CD8-positive, alpha-beta memory T cell (primary cell): ENCODE measurements around the gene LEF1. TPM values are rescaled to one million over a fixed set of nuclear protein-coding genes. Genes with fewer than 3 reads are reported as not detected.

Source experiments
- CTCF ChIA-PET: fragments of 350-600 bp; sonication (Branson Sonifier 250); formaldehyde crosslinking; loops from one replicate; lab custom pipeline; 2021; ENCODE audit warnings: antibody characterized with exemption; lab: Charles Lee
- POLR2A ChIA-PET: fragments of 350-600 bp; sonication (Branson Sonifier 250); formaldehyde crosslinking; loops from one replicate; lab custom pipeline; 2021; ENCODE audit warnings: antibody characterized with exemption; lab: Charles Lee
- DNase-seq, 5 donors: peaks; one replicate each; pipeline versions ENCODE4 v3.0.0 to v3.0.0-alpha.2; 2020 to 2022; ENCODE audit warnings: mixed read lengths in 1 of 5
- H3K27ac ChIP-seq: one replicate; pipeline ENCODE4 v1.7.0; 2013; ENCODE audit warnings: low read depth, mild to moderate bottlenecking, low read length, moderate library complexity
- H3K27me3 ChIP-seq: 2 replicates; pipeline ENCODE4 v1.7.0; 2013; ENCODE audit warnings: low read length, mild to moderate bottlenecking; ENCODE audit not compliant: insufficient read depth, poor library complexity, severe bottlenecking
- H3K36me3 ChIP-seq: 2 replicates; pipeline ENCODE4 v1.7.0; 2013; ENCODE audit warnings: mild to moderate bottlenecking, low read length, moderate library complexity; ENCODE audit not compliant: insufficient read depth
- H3K4me1 ChIP-seq: 2 replicates; pipeline ENCODE4 v1.7.0; 2013; ENCODE audit warnings: mild to moderate bottlenecking, low read length, moderate library complexity; ENCODE audit not compliant: insufficient read depth
- H3K4me3 ChIP-seq: 2 replicates; pipeline ENCODE4 v1.7.0; 2013; ENCODE audit warnings: mild to moderate bottlenecking, low read length
- H3K9me3 ChIP-seq: 2 replicates; pipeline ENCODE4 v1.7.0; 2013; ENCODE audit warnings: mild to moderate bottlenecking, low read length
- H3K27ac Mint-ChIP-seq, 8 donors: one replicate each; pipeline ENCODE4 v1.8.0; 2020 to 2021; ENCODE audit warnings: mixed read lengths in 8 of 8, mild to moderate bottlenecking in 6 of 8, inconsistent platforms in 3 of 8, moderate library complexity in 3 of 8
- H3K27me3 Mint-ChIP-seq, 2 donors: one replicate each; pipeline ENCODE4 v1.8.0; 2020 to 2021; ENCODE audit warnings: mixed read lengths in 2 of 2, mild to moderate bottlenecking in 1 of 2, moderate library complexity in 1 of 2
- H3K36me3 Mint-ChIP-seq, 3 donors: one replicate each; pipeline ENCODE4 v1.8.0; 2020 to 2021; ENCODE audit warnings: mixed read lengths in 3 of 3, inconsistent platforms in 1 of 3, mild to moderate bottlenecking in 1 of 3
- H3K4me1 Mint-ChIP-seq, 3 donors: one replicate each; pipeline ENCODE4 v1.8.0; 2020 to 2021; ENCODE audit warnings: mixed read lengths in 3 of 3, inconsistent platforms in 1 of 3, mild to moderate bottlenecking in 1 of 3
- H3K4me3 Mint-ChIP-seq, 7 donors: one replicate each; pipeline ENCODE4 v1.8.0; 2020 to 2021; ENCODE audit warnings: mixed read lengths in 7 of 7, mild to moderate bottlenecking in 6 of 7, moderate library complexity in 4 of 7, inconsistent platforms in 2 of 7
- H3K9me3 Mint-ChIP-seq, 5 donors: one replicate each; pipeline ENCODE4 v1.8.0; 2020 to 2022; ENCODE audit warnings: mixed read lengths in 5 of 5, mild to moderate bottlenecking in 3 of 5, moderate library complexity in 2 of 5, inconsistent platforms in 1 of 5
- polyA plus RNA-seq: library from polyadenylated mRNA; unstranded; fragments of 300-500 nt; fragmentation: Illumina TruSeq; gene quantifications from one replicate; pipeline ENCODE4 v1.2.3, GENCODE V29; 2021
- total RNA-seq, 2 experiments: library from RNA; stranded (reverse); gene quantifications; one replicate each; pipeline ENCODE4 v1.2.3, GENCODE V29; 2021

LEF1 gene
- total and polyA plus RNA-seq, 3 experiments from 2014 or later: 53.2 to 230 (median 55.1) TPM

- no peaks in the 10 kb centered on the region for H3K9me3 ChIP-seq
- CTCF ChIA-PET: interaction anchor here (2.4 kb wide), 1 partner anchor 9 kb away, joined by 8 read pairs; no protein-coding TSS in a partner anchor
- POLR2A ChIA-PET: no interaction called here
- peaks cover 0 to 4% (median 3%) of the 10 kb centered on the region in 3 donors for H3K36me3 Mint-ChIP-seq
- no peak overlapping the region for H3K4me3 ChIP-seq
- peaks cover 80 to 96% (median 91%) of the 10 kb centered on the region in 3 donors for H3K4me1 Mint-ChIP-seq
- no peak for DNase-seq
- H3K27me3 Mint-ChIP-seq: peaks cover 5 to 6% of the 10 kb centered on the region in 2 donors
- H3K27ac Mint-ChIP-seq: peak overlapping the region; percentile 39 to 92 (median 82)
- H3K9me3 Mint-ChIP-seq: no peaks in the 10 kb centered on the region
- H3K4me3 Mint-ChIP-seq: peak overlapping the region in 6 of 7 donors; percentile 24 to 60 (median 49)
- peaks cover 99% of the 10 kb centered on the region for H3K4me1 ChIP-seq
- no peaks in the 10 kb centered on the region for H3K27me3 ChIP-seq
- H3K27ac ChIP-seq: no peak overlapping the region
- no peaks in the 10 kb centered on the region for H3K36me3 ChIP-seq
Measured at GRCh38 chr4:108109997-108110416, 58.7 kb downstream of the LEF1 start.

- Mint-ChIP-seq H3K4me1 (peaks cover 75 to 91% (median 87%) of the 10 kb centered on the region in 3 donors), H3K4me3 (peak overlapping the region in 4 of 7 donors; percentile 34 to 69 (median 56)), H3K9me3 (no peaks in the 10 kb centered on the region), H3K27ac (peak overlapping the region in 6 of 8 donors; percentile 10 to 92 (median 79)), H3K27me3 (peaks cover 6 to 8% of the 10 kb centered on the region in 2 donors), H3K36me3 (peaks cover 0 to 7% (median 7%) of the 10 kb centered on the region in 3 donors)
- Histone ChIP-seq H3K36me3 (no peaks in the 10 kb centered on the region), H3K4me1 (peaks cover 96% of the 10 kb centered on the region), H3K4me3 (peak overlapping the region; percentile 2), H3K27ac (no peak overlapping the region), H3K27me3 (no peaks in the 10 kb centered on the region), H3K9me3 (no peaks in the 10 kb centered on the region)
- CTCF ChIA-PET: interaction anchor here (2.4 kb wide), 1 partner anchor 8 kb away, joined by 8 read pairs; no protein-coding TSS in a partner anchor
- no peak for DNase-seq
- POLR2A ChIA-PET: no interaction called here
Measured at GRCh38 chr4:108109111-108109510, 59.6 kb downstream of the LEF1 start.

- Mint-ChIP-seq H3K4me1 (peaks cover 70 to 90% (median 83%) of the 10 kb centered on the region in 3 donors), H3K27me3 (peaks cover 6% of the 10 kb centered on the region in 2 donors), H3K27ac (peak overlapping the region; percentile 43 to 87 (median 74)), H3K36me3 (peaks cover 0 to 7% (median 7%) of the 10 kb centered on the region in 3 donors), H3K9me3 (no peaks in the 10 kb centered on the region), H3K4me3 (peak overlapping the region; percentile 7 to 69 (median 56))
- H3K27ac ChIP-seq: no peak overlapping the region
- ChIA-PET POLR2A (interaction anchor here (0.5 to 1.0 kb wide), 3 partner anchors 8 to 118 kb away, joined by 3 to 4 read pairs (median 3); no protein-coding TSS in a partner anchor), CTCF (interaction anchor here (0.8 to 1.1 kb wide), 3 partner anchors 11 to 52 kb away, joined by 3 to 4 read pairs (median 3); no protein-coding TSS in a partner anchor)
- no peaks in the 10 kb centered on the region for H3K36me3 ChIP-seq
- H3K27me3 ChIP-seq: no peaks in the 10 kb centered on the region
- H3K4me1 ChIP-seq: peaks cover 96% of the 10 kb centered on the region
- no peaks in the 10 kb centered on the region for H3K9me3 ChIP-seq
- DNase-seq: peak in 2 of 5 donors; percentile 40 to 77
- H3K4me3 ChIP-seq: peak overlapping the region; percentile 0
Measured at GRCh38 chr4:108107729-108108382, 60.9 kb downstream of the LEF1 start.

GRCh38 chr4:108107101-108107500 lies 61.6 kb downstream of the LEF1 start:
- peak in 1 of 5 donors; percentile 46 for DNase-seq
- Mint-ChIP-seq H3K4me3 (peak overlapping the region in 3 of 7 donors; percentile 22 to 57 (median 39)), H3K36me3 (peaks cover 0 to 7% (median 7%) of the 10 kb centered on the region in 3 donors), H3K4me1 (peaks cover 72 to 90% (median 82%) of the 10 kb centered on the region in 3 donors), H3K27me3 (peaks cover 6% of the 10 kb centered on the region in 2 donors), H3K27ac (peak overlapping the region in 5 of 8 donors; percentile 37 to 66 (median 55)), H3K9me3 (no peaks in the 10 kb centered on the region)
- Histone ChIP-seq H3K4me3 (peak overlapping the region; percentile 26), H3K36me3 (no peaks in the 10 kb centered on the region), H3K27me3 (no peaks in the 10 kb centered on the region), H3K9me3 (no peaks in the 10 kb centered on the region), H3K27ac (no peak overlapping the region), H3K4me1 (peaks cover 96% of the 10 kb centered on the region)
- CTCF ChIA-PET: interaction anchor here (0.9 to 1.1 kb wide), 2 partner anchors 10 to 53 kb away, joined by 3 to 4 read pairs; no protein-coding TSS in a partner anchor
- POLR2A ChIA-PET: interaction anchor here (0.5 kb wide), 1 partner anchor 8 kb away, joined by 3 read pairs; no protein-coding TSS in a partner anchor

GRCh38 chr4:108106186-108106585 lies 62.5 kb downstream of the LEF1 start:
- CTCF ChIA-PET: interaction anchor here (1.6 kb wide), 1 partner anchor 9 kb away, joined by 4 read pairs; no protein-coding TSS in a partner anchor
- Mint-ChIP-seq H3K27me3 (peaks cover 6 to 8% of the 10 kb centered on the region in 2 donors), H3K9me3 (no peaks in the 10 kb centered on the region), H3K27ac (peak overlapping the region in 3 of 8 donors; percentile 33 to 61 (median 57)), H3K4me3 (peak overlapping the region in 2 of 7 donors; percentile 20), H3K4me1 (peaks cover 73 to 90% (median 82%) of the 10 kb centered on the region in 3 donors), H3K36me3 (peaks cover 0 to 9% (median 7%) of the 10 kb centered on the region in 3 donors)
- Histone ChIP-seq H3K4me1 (peaks cover 96% of the 10 kb centered on the region), H3K9me3 (no peaks in the 10 kb centered on the region), H3K27ac (no peak overlapping the region), H3K27me3 (no peaks in the 10 kb centered on the region), H3K36me3 (peaks cover 1% of the 10 kb centered on the region), H3K4me3 (peak overlapping the region; percentile 26)
- POLR2A ChIA-PET: no interaction called here
- DNase-seq: no peak

GRCh38 chr4:108103099-108103862 lies 65.5 kb downstream of the LEF1 start:
- Mint-ChIP-seq H3K36me3 (peaks cover 0 to 10% (median 10%) of the 10 kb centered on the region in 3 donors), H3K27ac (peak overlapping the region in 2 of 8 donors; percentile 9 to 13), H3K27me3 (peaks cover 4 to 6% of the 10 kb centered on the region in 2 donors), H3K9me3 (no peaks in the 10 kb centered on the region), H3K4me1 (peaks cover 63 to 86% (median 69%) of the 10 kb centered on the region in 3 donors), H3K4me3 (no peak overlapping the region)
- ChIA-PET CTCF (interaction anchor here (1.1 to 1.3 kb wide), 2 partner anchors 16 to 73 kb away, joined by 3 read pairs; no protein-coding TSS in a partner anchor), POLR2A (no interaction called here)
- Histone ChIP-seq H3K36me3 (peaks cover 7% of the 10 kb centered on the region), H3K4me1 (peaks cover 89% of the 10 kb centered on the region), H3K9me3 (no peaks in the 10 kb centered on the region), H3K4me3 (no peak overlapping the region), H3K27me3 (no peaks in the 10 kb centered on the region), H3K27ac (no peak overlapping the region)
- DNase-seq: no peak

GRCh38 chr4:108100827-108101226 lies 67.9 kb downstream of the LEF1 start:
- peaks cover 89% of the 10 kb centered on the region for H3K4me1 ChIP-seq
- no peak overlapping the region for H3K4me3 ChIP-seq
- ChIA-PET CTCF (interaction anchor here (1.5 to 1.8 kb wide), 2 partner anchors 10 to 15 kb away, joined by 3 to 8 read pairs; no protein-coding TSS in a partner anchor), POLR2A (no interaction called here)
- H3K9me3 ChIP-seq: no peaks in the 10 kb centered on the region
- H3K27ac Mint-ChIP-seq: peak overlapping the region in 4 of 8 donors; percentile 9 to 45 (median 31)
- H3K36me3 Mint-ChIP-seq: peaks cover 0 to 11% (median 9%) of the 10 kb centered on the region in 3 donors
- H3K27me3 ChIP-seq: no peaks in the 10 kb centered on the region
- H3K4me3 Mint-ChIP-seq: no peak overlapping the region
- peaks cover 4% of the 10 kb centered on the region in 2 donors for H3K27me3 Mint-ChIP-seq
- peaks cover 66 to 86% (median 71%) of the 10 kb centered on the region in 3 donors for H3K4me1 Mint-ChIP-seq
- no peak for DNase-seq
- no peak overlapping the region for H3K27ac ChIP-seq
- peaks cover 7% of the 10 kb centered on the region for H3K36me3 ChIP-seq
- H3K9me3 Mint-ChIP-seq: no peaks in the 10 kb centered on the region
